Measurements from ENCODE around the gene MYO5B.

DNA sequence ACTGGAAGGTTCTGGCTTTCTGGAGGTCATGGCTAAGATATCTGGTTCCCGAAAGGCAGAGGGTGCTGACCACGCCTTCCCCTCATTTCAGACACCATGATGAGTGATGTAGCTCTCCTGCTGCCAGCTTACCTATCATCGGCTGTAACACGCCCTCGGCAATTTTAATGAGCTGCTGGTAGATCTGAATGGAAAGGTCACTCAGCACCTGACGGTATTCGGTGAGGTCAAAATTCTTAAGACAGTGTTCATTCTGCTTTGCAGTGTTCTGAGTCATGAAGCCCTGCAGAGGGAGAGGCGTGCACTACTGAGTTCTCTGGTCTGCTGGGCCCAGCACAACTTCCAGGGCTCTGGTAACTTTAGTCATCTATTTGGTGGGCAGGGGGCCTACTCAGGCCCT is 355.9 kb downstream of the MYO5B start:
- TF ChIP-seq POLR2A (IDR thresholded peaks at IDR 0.05; ENCODE audit: low read length) (no peak), CTCF (IDR thresholded peaks at IDR 0.05) (no peak), RARB (CRISPR knock-in tag; IDR thresholded peaks at IDR 0.05) (no peak), CEBPB (IDR thresholded peaks at IDR 0.05) (no peak)

Measured in A549 (cell line).